ENCODE data around the gene OXLD1.

The OXLD1 gene

DNA sequence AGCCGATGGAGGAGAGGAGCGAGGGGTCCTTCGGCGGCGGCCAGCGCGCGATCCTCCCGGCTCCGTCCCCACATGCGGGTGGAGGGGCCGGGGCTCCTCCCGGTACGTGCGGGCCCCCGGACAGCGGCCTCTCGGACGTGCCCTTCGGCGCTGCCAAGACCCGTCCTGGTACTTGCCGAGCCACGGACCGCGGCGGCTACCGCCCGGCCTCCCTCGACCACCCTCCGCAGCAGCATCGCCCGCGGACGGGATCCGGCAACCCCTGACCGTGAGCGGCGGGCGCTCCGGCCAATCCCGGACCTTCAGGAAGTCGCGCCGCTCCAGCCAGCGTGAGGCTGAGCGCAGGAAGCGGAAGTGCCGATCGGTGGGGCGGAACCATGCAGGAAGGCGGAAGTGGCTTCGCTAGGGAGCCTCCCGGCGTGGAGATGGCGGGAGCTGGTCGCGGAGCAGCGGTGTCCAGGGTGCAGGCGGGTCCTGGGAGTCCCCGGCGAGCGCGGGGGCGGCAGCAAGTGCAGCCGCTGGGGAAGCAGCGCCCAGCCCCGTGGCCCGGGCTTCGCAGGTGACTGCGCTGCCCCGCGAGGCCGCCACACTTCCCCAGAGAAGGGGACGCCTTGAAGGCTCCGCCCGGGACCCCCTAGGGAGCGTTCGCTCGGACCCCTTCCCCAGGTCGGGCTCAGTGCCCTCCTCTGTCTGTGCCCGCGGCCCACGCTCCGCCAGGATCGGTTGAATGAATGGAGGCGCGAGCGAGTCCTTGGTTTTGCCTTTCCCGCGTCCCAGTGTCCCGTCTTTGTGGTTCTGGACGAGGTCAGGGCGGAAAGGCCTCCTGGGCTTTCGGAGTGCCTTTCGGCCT, at the start of gene OXLD1, which contains the start of gene CCDC137:
Gene OXLD1, minus strand, starts transcription at position 264 of the 850 bp plus-strand sequence. Its CDS starts 28 bp downstream, at position 236.
Gene CCDC137, plus strand, starts transcription at position 396 of the 850 bp plus-strand sequence. Its CDS starts 30 bp downstream, at position 426.
- peak; percentile 92 for DNase-seq

- no peak for DNase-seq
Measured at GRCh38 chr17:81715107-81715871, 48.9 kb upstream of the OXLD1 start.

DNA sequence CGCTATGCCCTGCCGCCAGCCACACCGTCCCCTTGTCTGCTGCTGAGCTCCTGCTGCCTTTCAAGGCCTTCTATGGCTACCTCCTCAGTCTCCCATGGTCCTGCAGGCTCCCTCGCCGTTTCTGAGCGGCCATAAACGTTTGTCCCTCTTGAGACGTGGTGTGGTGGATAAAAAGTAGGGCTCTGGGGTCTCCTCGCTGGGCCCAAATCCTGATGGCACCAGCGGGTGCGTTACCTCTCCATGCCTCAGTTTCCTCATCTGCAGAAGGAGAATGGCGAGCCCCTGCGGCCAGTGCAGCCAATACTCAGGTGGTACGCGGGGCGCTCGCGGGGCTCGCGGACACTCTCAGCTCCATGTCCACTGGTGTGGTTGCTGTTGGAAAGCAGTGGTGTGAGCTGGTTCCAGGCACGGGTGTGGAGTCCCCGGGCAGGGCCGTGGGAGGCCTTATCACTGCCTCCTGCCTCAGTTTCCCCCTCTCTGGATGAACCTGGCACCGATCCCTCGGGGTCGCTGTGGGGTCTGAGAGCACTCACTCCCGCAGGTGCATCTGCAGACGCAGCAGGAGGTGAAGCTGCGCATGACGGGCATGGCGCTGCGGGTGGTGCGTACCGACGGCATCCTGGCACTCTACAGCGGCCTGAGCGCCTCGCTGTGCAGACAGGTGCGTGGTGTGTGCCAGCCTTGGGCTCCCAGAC, 48.2 kb upstream of the OXLD1 start:
- no peak for DNase-seq

- DNase-seq = no peak
Measured at GRCh38 chr17:81713556-81714411, 47.4 kb upstream of the OXLD1 start.

GRCh38 chr17:81713004-81713555, 46.7 kb upstream of the OXLD1 start:
- DNase-seq = no peak

GRCh38 chr17:81712468-81713003, 46.1 kb upstream of the OXLD1 start:
- DNase-seq = no peak

DNA sequence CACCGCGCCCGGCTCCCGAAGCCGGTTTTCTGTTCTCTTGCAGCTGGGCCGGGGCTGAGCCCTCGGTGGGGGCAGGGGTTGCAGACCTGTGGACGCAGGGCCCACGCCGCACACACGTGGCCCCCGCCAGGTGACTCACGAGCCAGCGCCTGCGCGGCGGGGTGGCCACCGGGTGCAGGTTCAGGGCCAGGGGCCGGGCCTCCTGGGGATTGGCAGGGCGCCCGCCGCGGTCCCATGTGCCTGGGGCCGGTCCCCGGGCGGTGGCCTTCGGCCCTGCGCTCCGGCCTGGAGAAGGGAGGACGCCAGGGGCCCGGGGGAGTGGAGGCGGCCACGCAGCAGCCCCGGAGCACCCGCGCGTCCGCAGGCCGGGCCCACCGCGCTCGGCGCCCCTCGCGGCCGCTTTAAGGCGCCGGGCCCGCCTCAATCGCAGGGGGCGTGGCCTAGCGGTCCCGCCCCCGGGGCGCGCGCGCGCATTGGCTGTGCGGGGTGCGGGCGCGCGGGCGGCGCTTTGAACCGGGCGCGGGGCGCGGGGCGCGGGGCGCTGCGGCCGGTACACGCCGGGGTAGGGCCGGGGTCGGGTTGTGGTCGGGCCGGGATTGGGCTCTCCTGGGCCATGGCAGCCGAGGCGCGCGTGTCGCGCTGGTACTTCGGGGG, 45.5 kb upstream of the OXLD1 start, which contains the start of gene SLC25A10:
Gene SLC25A10, plus strand, starts transcription at position 471 of the 654 bp plus-strand sequence. Its CDS starts 143 bp downstream, at position 614.
- DNase-seq = peak; percentile 75

DNA sequence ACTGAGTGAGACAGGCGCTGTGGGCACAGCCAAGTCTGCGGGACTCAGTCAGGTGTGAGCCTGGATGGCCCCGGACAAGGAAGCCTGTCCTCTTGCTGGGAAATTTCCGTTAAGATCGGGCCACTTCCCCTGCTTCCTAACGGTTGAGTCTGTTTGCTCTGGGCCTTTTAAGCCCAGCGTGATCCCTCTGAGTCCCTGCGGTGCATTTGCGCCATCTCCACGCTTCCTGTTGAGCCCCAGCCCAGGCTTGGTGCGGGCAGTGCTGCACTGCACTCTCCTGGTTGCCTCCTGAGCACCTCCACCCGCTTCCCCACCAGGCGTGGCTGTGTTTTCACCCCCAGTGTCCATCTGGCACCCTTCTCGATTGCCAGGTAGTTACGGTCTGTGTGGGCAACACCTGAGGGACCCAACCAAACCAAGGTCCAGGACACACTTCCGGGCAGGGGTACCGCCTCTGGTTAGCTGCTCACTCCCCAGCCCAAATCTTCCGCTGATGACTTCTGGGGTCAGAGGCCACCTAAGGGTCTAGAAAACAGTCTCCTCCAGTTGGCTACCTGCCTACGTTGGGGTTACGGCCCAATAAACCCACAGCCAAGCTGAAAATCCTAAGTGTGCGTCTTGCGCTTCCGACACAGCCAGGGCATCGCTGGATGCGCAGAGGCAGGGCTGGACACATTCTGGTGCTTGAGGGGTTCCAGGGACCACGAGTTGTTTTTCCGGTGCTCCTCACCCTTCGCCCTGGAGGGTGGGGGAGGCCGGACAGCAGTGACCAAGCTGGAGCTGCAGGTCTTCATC, 44.3 kb upstream of the OXLD1 start:
- no peak for DNase-seq

DNA sequence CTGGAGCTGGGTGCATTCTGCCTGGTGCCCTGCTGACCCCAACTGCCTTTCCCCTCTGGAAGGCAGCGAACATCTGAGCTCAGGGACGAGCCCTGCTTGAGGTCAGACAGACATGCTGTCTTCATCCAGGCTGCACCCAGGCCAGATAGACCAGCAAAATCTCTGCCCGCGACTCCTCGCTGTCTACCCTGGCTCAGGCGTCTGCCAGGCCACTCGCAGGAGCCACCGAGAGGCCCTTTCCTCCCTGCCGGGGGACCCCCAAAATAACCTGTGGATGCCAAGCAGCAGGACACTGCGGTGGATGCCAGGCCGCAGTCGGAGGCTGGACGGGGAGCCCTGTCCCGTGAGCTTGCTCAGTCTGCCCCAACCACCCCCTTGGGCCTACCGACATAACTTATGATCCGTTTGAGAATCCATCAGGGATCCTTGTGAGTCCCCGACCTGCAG, 42.4 kb upstream of the OXLD1 start:
- no peak for DNase-seq

GRCh38 chr17:81707725-81708646, 41.6 kb upstream of the OXLD1 start:
- no peak for DNase-seq

- no peak for DNase-seq
Measured at GRCh38 chr17:81706757-81707624, 40.6 kb upstream of the OXLD1 start.

DNA sequence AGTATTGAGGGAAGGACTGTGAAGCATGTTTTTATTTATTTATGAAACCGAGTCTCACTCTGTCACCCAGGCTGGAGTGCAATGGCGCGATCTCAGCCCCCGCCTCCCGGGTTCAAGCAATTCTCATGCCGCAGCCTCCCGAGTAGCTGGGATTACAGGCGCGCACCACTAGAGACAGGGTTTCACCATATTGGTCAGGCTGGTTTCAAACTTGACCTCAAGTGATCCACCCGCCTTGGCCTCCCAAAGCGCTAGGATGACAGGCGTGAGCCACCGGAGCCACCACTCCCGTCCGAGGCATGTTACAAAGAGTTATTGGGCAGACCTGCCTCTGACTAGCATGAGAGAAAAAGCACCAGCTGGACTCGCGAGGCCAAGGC, 39.8 kb upstream of the OXLD1 start:
- DNase-seq = no peak

DNA sequence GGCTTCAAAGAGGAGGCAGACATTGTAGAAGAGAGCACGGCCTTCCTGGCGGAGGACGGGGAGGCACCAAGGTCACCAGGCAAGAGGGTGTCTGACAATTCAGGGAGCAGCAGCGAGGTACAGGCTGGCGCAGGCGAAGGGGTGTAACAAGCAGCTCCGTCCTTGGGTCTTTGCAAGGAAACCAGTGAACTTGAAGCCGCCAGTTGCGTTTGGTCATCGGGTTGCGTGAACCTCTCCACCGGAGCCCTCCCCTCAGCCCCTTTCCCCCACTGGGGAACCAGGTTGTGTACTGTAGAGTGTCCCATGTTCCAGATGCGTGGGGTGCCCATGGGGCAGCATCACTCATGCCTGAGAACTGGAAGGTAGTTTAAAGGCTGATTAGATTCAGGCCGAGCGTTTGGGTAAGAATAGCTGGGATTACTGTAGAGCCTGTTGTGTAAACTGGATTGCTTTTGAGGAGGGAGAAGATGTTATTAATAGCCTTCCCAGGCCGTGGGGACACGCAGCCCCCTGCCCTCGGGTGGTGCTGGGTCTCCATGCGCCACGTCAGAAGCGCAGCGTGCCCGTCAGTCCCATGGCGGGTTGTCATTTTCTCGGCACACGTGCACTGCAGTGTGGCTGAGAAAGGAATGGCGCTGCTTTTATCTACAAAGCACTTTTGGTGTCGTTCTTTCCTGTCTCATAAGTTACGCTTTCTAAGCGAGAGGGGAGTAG, 39.3 kb upstream of the OXLD1 start:
- DNase-seq = no peak

DNA sequence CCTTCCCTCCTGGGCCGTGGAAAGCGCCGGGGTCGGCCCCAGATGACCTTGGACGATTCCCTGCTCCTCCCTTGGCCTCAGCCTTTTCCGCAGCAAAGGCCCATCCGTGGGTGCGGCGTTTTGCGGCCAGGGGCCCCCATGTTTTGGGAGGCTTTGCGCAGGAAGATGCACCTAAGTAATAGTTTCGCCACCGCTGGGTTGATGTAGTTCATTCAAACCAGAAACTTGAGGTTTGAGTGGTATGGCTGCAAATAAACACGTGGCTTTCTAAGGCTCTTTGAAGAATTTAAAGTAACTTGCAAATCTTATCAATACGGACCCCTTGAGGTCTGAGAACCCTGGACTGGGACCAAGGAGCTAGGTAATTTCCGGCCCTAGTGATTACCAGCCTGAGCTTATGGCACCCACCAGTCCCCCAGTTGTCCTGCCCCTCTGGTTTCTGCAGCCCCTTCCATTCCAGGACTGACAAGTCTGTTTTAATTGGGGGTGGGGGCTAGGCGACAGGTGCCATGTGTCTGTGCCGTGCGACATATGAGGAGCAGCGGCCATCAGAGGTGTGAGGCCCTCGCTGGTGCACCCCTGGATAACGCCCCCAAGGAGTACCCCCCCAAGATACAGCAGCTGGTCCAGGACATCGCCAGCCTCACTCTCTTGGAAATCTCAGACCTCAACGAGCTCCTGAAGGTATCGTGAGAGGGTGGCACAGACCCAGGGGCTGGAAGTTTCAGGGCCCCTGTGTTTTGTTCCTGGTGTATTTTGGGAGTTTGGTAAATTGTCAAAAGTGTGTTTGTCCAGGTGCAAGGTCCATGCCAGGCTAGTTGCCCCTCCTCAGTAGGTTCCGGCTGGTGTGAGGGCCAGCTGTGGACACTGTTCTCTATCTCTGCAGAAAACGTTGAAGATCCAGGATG, 37.6 kb upstream of the OXLD1 start:
- peak; percentile 25 for DNase-seq

DNA sequence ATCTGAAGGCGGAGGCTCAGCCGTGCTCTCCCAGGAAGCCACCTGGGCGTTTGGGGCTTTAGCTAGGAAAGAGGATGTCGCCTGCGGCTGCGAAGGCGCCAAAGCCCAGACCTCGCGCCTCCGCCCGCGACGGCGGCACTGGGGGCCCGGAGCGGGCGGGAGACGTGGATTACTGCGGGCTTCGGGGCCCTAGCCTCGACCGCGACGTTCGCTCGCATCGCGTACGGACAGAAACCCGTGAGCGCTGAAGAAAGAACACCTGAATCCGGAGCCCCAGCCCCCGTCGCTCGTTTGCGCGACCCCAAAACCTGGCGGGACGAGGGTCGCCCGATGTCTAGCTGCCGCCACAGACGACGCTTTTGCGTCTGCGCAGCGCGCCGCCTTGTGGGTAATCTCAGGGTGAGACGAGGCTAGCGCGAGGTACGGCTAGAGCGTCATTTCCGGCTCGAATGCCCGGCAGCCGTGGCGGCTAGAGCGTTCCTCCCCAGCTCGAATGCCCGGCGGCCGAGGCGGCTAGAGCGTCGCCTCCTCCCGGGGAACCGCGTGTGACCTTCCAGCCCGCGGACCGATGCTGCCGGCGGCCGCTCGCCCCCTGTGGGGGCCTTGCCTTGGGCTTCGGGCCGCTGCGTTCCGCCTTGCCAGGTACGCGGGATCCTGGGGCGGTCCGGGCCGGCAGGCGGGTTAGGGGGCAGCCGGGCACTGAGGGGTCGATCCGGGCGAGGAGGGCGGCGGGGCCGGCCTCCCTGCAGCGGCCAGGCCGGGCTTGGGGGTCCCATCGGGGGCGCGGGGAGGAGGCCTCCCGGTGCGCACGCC, 36.7 kb upstream of the OXLD1 start, which contains the start of gene MRPL12:
Gene MRPL12, plus strand, starts transcription at position 434 of the 813 bp plus-strand sequence. Its CDS starts 135 bp downstream, at position 569.
- DNase-seq = peak; percentile 90

Measured in CD4-positive, alpha-beta T cell treated with Interleukin-17A for 1 hour (primary cell).